PC-3 (cell line): ENCODE data around the gene SLC44A1. TPM values are rescaled to one million over a fixed set of nuclear protein-coding genes. Genes with fewer than 3 reads are reported as not detected.

Source experiments
- ATAC-seq: fragments of 200-7000 bp; cut with Tn5 transposase; 2 replicates; pipeline ENCODE4 v1.9.1; 2020; ENCODE audit warnings: mild to moderate bottlenecking, moderate library complexity
- BruUV-seq: library from RNA; stranded (reverse); fragments of 400-500 nt; replicated peaks from 2 replicates; lab custom pipeline; 2021; lab: Mats Ljungman, UMichigan
- CTCF ChIA-PET: fragments of 300-600 bp; sonication (Branson Sonifier 250); formaldehyde crosslinking; loops from one replicate; lab custom pipeline; 2022; ENCODE audit warnings: antibody characterized with exemption; lab: Charles Lee
- POLR2A ChIA-PET: fragments of 300-600 bp; sonication (Branson Sonifier 250); formaldehyde crosslinking; loops from one replicate; lab custom pipeline; 2022; ENCODE audit warnings: antibody characterized with exemption; ENCODE audit not compliant: unreplicated experiment; lab: Charles Lee
- DNase-seq: peaks from one replicate; pipeline ENCODE4 v3.0.0-alpha.2; 2015
- H2AFZ ChIP-seq: fragments of 300-600 bp; sonication (generic); 2 replicates; pipeline ENCODE4 v1.6.0; 2016; ENCODE audit warnings: antibody characterized with exemption, low read length
- H3F3A ChIP-seq: fragments of 300-600 bp; sonication (generic); one replicate; pipeline ENCODE4 v1.6.0; 2017; ENCODE audit warnings: antibody characterized with exemption, low read length, control low read depth, mild to moderate bottlenecking; ENCODE audit not compliant: unreplicated experiment
- H3K27ac ChIP-seq: fragments of 300-600 bp; sonication (generic); 2 replicates; pipeline ENCODE4 v1.5.1; 2016; ENCODE audit warnings: mild to moderate bottlenecking, low read length
- H3K27me3 ChIP-seq: fragments of 300-600 bp; sonication (generic); 2 replicates; pipeline ENCODE4 v1.6.1; 2016; ENCODE audit warnings: low read length, mixed read lengths
- H3K36me3 ChIP-seq: fragments of 300-600 bp; sonication (generic); 2 replicates; pipeline ENCODE4 v1.6.1; 2016; ENCODE audit warnings: low read depth, mixed run types, low read length, mixed read lengths
- H3K4me1 ChIP-seq: fragments of 300-600 bp; sonication (generic); 2 replicates; pipeline ENCODE4 v1.5.1; 2016; ENCODE audit warnings: low read length; ENCODE audit not compliant: insufficient read depth
- H3K4me2 ChIP-seq: fragments of 300-600 bp; sonication (generic); 2 replicates; pipeline ENCODE4 v1.6.0; 2016; ENCODE audit warnings: low read length
- H3K4me3 ChIP-seq: fragments of 300-600 bp; sonication (generic); 2 replicates; pipeline ENCODE4 v1.5.1; 2016; ENCODE audit warnings: mild to moderate bottlenecking, low read length, mixed read lengths
- H3K79me2 ChIP-seq: fragments of 300-600 bp; sonication (generic); 2 replicates; pipeline ENCODE4 v1.6.1; 2017; ENCODE audit warnings: low read length, mixed read lengths
- H3K9ac ChIP-seq: fragments of 300-600 bp; sonication (generic); 2 replicates; pipeline ENCODE4 v1.6.0; 2016; ENCODE audit warnings: mild to moderate bottlenecking, low read length
- H3K9me2 ChIP-seq: fragments of 300-600 bp; sonication (generic); replicated peaks from 2 replicates; pipeline ENCODE4 v1.6.1; 2016; ENCODE audit warnings: mixed run types, low read length, mixed read lengths
- H3K9me3 ChIP-seq: fragments of 300-600 bp; sonication (generic); 2 replicates; pipeline ENCODE4 v1.6.1; 2016; ENCODE audit warnings: low read length, mixed read lengths
- H4K20me1 ChIP-seq: fragments of 300-600 bp; sonication (generic); 2 replicates; pipeline ENCODE4 v1.6.1; 2016; ENCODE audit warnings: low read length, mixed read lengths
- CTCF ChIP-seq: fragments of 300-600 bp; sonication (generic); conservative IDR thresholded peaks from 2 replicates; pipeline ENCODE4 v1.5.1; 2017; ENCODE audit warnings: antibody characterized with exemption, low read depth, mild to moderate bottlenecking, low read length
- EZH2 ChIP-seq: fragments of 300-600 bp; sonication (generic); IDR thresholded peaks from one replicate; pipeline ENCODE4 v1.6.1; 2017; ENCODE audit warnings: antibody characterized with exemption, mild to moderate bottlenecking, low read length; ENCODE audit not compliant: unreplicated experiment
- EZH2phosphoT487 ChIP-seq: fragments of 300-600 bp; sonication (generic); IDR thresholded peaks from 2 replicates; pipeline ENCODE4 v1.6.1; 2018; ENCODE audit warnings: mild to moderate bottlenecking, antibody characterized with exemption, low read length, borderline replicate concordance
- intact Hi-C: fragments of 100-400 bp; cut with micrococcal nuclease; formaldehyde crosslinking; loops from 2 replicates; pipeline ENCODE4 v1.9.0; 2023
- total RNA-seq: library from RNA; depleted of rRNA; stranded (reverse); fragments of >200 nt; gene quantifications from 2 replicates; pipeline ENCODE4 v1.2.3, GENCODE V29; 2014

The SLC44A1 gene
- total RNA-seq, 1 experiment from 2014 or later: 16.1 TPM

GRCh38 chr9:105313238-105313637, 68.8 kb downstream of the SLC44A1 start:
- H3K4me1 ChIP-seq: no peaks in the 10 kb centered on the region; the same call in 1 of the 2 replicates
- peaks cover 3% of the 10 kb centered on the region for H3F3A ChIP-seq
- no peak overlapping the region for H2AFZ ChIP-seq
- H3K9ac ChIP-seq: no peak overlapping the region
- no peak for ATAC-seq
- H3K4me2 ChIP-seq: no peak overlapping the region
- H3K27me3 ChIP-seq: no peaks in the 10 kb centered on the region
- DNase-seq: no peak
- H3K9me3 ChIP-seq: no peaks in the 10 kb centered on the region
- intact Hi-C loops: no loop called here
- H3K27ac ChIP-seq: no peak overlapping the region
- no peaks in the 10 kb centered on the region for H4K20me1 ChIP-seq
- no peaks in the 10 kb centered on the region for H3K79me2 ChIP-seq
- H3K4me3 ChIP-seq: no peak overlapping the region
- no peaks in the 10 kb centered on the region for H3K36me3 ChIP-seq
- no TSS peak for BruUV-seq
- H3K9me2 ChIP-seq: no peaks in the 10 kb centered on the region
- CTCF ChIA-PET: no interaction called here
- TF ChIP-seq CTCF (no peak), EZH2phosphoT487 (no peak), EZH2 (no peak)
- POLR2A ChIA-PET: no interaction called here

GRCh38 chr9:105316703-105317102, 72.3 kb downstream of the SLC44A1 start:
- DNase-seq (no peak), ATAC-seq (no peak)
- Histone ChIP-seq H3K4me1 (peaks cover 11% of the 10 kb centered on the region), H3K4me3 (no peak overlapping the region), H3K9me2 (no peaks in the 10 kb centered on the region), H3K9ac (no peak overlapping the region), H3K27ac (no peak overlapping the region), H2AFZ (no peak overlapping the region), H3K27me3 (no peaks in the 10 kb centered on the region), H3K4me2 (no peak overlapping the region), H3K36me3 (no peaks in the 10 kb centered on the region), H4K20me1 (no peaks in the 10 kb centered on the region), H3F3A (no peaks in the 10 kb centered on the region), H3K9me3 (no peaks in the 10 kb centered on the region), H3K79me2 (no peaks in the 10 kb centered on the region)
- BruUV-seq: no TSS peak
- TF ChIP-seq EZH2 (no peak), CTCF (no peak), EZH2phosphoT487 (no peak)
- CTCF ChIA-PET: no interaction called here
- POLR2A ChIA-PET: no interaction called here
- intact Hi-C loops: no loop called here

GRCh38 chr9:105318729-105319191, 74.3 kb downstream of the SLC44A1 start:
- H3K9me3 ChIP-seq: no peaks in the 10 kb centered on the region
- no peaks in the 10 kb centered on the region for H3K27me3 ChIP-seq
- H3K9ac ChIP-seq: no peak overlapping the region
- ChIA-PET CTCF (interaction anchor here (0.5 kb wide), 1 partner anchor 63 kb away, joined by 3 read pairs; no protein-coding TSS in a partner anchor), POLR2A (no interaction called here)
- ATAC-seq (peak; percentile 72), DNase-seq (peak; percentile 55)
- no peaks in the 10 kb centered on the region for H3K79me2 ChIP-seq
- no peak overlapping the region for H3K4me2 ChIP-seq
- H3K27ac ChIP-seq: peak overlapping the region; percentile 21; the same call in 1 of the 2 replicates
- H3K9me2 ChIP-seq: no peaks in the 10 kb centered on the region
- TF ChIP-seq CTCF: no peak
- no peak for TF ChIP-seq EZH2
- TF ChIP-seq EZH2phosphoT487: no peak
- H3K4me1 ChIP-seq: peaks cover 11% of the 10 kb centered on the region
- no peaks in the 10 kb centered on the region for H3F3A ChIP-seq
- no peak overlapping the region for H2AFZ ChIP-seq
- H3K4me3 ChIP-seq: no peak overlapping the region
- intact Hi-C loops: no loop called here
- no TSS peak for BruUV-seq
- H4K20me1 ChIP-seq: no peaks in the 10 kb centered on the region
- no peaks in the 10 kb centered on the region for H3K36me3 ChIP-seq
